ENCODE results near the gene ELP5.

DNA sequence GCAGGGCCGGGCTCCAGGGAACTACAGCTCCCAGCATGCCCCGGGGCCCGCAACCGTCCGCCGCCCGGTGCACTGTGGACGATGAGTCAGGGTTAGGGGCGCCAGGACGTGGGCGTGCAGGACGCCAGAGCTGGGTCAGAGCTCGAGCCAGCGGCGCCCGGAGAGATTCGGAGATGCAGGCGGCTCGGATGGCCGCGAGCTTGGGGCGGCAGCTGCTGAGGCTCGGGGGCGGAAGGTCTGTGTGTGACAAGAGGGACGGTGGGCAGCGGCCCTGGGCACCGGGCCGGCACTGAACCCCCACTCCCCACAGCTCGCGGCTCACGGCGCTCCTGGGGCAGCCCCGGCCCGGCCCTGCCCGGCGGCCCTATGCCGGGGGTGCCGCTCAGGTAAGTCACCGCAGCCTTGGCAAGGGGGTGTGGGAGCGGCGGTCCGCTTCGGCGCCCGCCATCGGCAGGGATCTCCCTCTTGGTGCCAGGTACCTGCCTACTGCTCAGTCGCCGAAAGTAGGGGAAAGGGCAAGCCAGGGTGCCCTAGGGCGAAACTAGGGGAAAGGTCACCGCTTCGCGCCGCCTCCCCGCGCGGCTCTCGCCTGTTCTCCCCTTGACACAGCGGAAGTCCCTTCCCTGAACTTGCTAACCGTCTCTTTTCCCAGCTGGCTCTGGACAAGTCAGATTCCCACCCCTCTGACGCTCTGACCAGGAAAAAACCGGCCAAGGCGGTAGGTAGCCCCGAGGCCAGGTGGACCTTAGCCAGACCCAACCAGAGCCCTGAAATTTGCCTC lies 32.0 kb upstream of the ELP5 start, which contains the start of the genes ACADVL and DLG4:
- TF ChIP-seq, protein P1, sequence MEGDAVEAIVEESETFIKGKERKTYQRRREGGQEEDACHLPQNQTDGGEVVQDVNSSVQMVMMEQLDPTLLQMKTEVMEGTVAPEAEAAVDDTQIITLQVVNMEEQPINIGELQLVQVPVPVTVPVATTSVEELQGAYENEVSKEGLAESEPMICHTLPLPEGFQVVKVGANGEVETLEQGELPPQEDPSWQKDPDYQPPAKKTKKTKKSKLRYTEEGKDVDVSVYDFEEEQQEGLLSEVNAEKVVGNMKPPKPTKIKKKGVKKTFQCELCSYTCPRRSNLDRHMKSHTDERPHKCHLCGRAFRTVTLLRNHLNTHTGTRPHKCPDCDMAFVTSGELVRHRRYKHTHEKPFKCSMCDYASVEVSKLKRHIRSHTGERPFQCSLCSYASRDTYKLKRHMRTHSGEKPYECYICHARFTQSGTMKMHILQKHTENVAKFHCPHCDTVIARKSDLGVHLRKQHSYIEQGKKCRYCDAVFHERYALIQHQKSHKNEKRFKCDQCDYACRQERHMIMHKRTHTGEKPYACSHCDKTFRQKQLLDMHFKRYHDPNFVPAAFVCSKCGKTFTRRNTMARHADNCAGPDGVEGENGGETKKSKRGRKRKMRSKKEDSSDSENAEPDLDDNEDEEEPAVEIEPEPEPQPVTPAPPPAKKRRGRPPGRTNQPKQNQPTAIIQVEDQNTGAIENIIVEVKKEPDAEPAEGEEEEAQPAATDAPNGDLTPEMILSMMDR (IDR thresholded peaks at IDR 0.05; ENCODE audit: extremely low read depth in 1 of 2, insufficient read depth in 1 of 2, low read depth in 1 of 2, low read length in 2 of 2): no peak
- TF ChIP-seq EZH2 (IDR thresholded peaks at IDR 0.05; ENCODE audit: borderline replicate concordance, low read depth, low read length, severe bottlenecking) (no peak), POLR2A (IDR thresholded peaks at IDR 0.05; ENCODE audit: low read depth, low read length) (peak; percentile 83), JUN (IDR thresholded peaks at IDR 0.05; ENCODE audit: borderline replicate concordance, insufficient read depth, insufficient read length, low read depth) (no peak), MYC (IDR thresholded peaks at IDR 0.05; ENCODE audit: low read depth, low read length) (peak; percentile 3), FOS (IDR thresholded peaks at IDR 0.05; ENCODE audit: borderline replicate concordance, insufficient read depth, low read length) (peak; percentile 88), POLR2AphosphoS5 (IDR thresholded peaks at IDR 0.05; ENCODE audit: insufficient read depth, low read depth, low read length) (peak; percentile 93)
- TF ChIP-seq, protein P2, sequence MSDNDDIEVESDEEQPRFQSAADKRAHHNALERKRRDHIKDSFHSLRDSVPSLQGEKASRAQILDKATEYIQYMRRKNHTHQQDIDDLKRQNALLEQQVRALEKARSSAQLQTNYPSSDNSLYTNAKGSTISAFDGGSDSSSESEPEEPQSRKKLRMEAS (IDR thresholded peaks at IDR 0.05; ENCODE audit: insufficient read depth, insufficient read length): peak; percentile 30
